ENCODE results near the gene LRRC56.
A peak's percentile ranks its signal among the peaks of the same experiment; 100 is the strongest.

Gene LRRC56

GRCh38 chr11:521177-521688, 16.1 kb upstream of the LRRC56 start:
- DNase-seq, result no peak

GRCh38 chr11:526192-526591, 11.1 kb upstream of the LRRC56 start:
- no peak for DNase-seq

- DNase-seq, result no peak
Measured at GRCh38 chr11:528166-528814, 9.0 kb upstream of the LRRC56 start.

GRCh38 chr11:528815-529727, 8.3 kb upstream of the LRRC56 start:
- DNase-seq, result no peak

GRCh38 chr11:529728-530411, 7.5 kb upstream of the LRRC56 start:
- DNase-seq, result no peak

GRCh38 chr11:530960-531831, 6.1 kb upstream of the LRRC56 start:
- no peak for DNase-seq

- DNase-seq, result no peak
Measured at GRCh38 chr11:531919-532526, 5.3 kb upstream of the LRRC56 start.

GRCh38 chr11:532527-532985, 4.8 kb upstream of the LRRC56 start:
- DNase-seq, result no peak

- DNase-seq, result no peak
Measured at GRCh38 chr11:532986-533585, 4.2 kb upstream of the LRRC56 start.

- DNase-seq, result no peak
Measured at GRCh38 chr11:533586-534395, 3.5 kb upstream of the LRRC56 start.

GRCh38 chr11:534396-535209, 2.7 kb upstream of the LRRC56 start:
- DNase-seq, result peak; percentile 29

GRCh38 chr11:535210-535518, 2.2 kb upstream of the LRRC56 start:
- no peak for DNase-seq

- DNase-seq, result peak; percentile 82
Measured at GRCh38 chr11:535519-536454, 1.5 kb upstream of the LRRC56 start, which contains the start of gene HRAS. Gene HRAS, minus strand, starts transcription at chr11:535576.

GRCh38 chr11:537622-538430, 499 bp downstream of the LRRC56 start:
- no peak for DNase-seq

- no peak for DNase-seq
Measured at GRCh38 chr11:538431-539051, 1.2 kb downstream of the LRRC56 start.

- no peak for DNase-seq
Measured at GRCh38 chr11:539971-540481, 2.7 kb downstream of the LRRC56 start.

All from DMS153 (cell line).